Measurements from ENCODE around the gene SLC2A1.
"Not testable (repeated sequence)": the region's sequence is repeated elsewhere in the genome, so short reads cannot be mapped to it uniquely, and the experiment has no call there.

The SLC2A1 gene

GRCh38 chr1:42930178-42931107 is 28.2 kb downstream of the SLC2A1 start:
- no peak for FAIRE-seq

GRCh38 chr1:42929434-42930177 is 29.1 kb downstream of the SLC2A1 start:
- FAIRE-seq (no peak), DNase-seq (ENCODE audit: low spot score) (no peak)

More at GRCh38 chr1:42930178-42931107, 28.2 kb downstream of the SLC2A1 start:
- DNase-seq (ENCODE audit: low spot score), result no peak

- no peak for FAIRE-seq
- DNase-seq (ENCODE audit: low spot score), result no peak
Observed at GRCh38 chr1:42928859-42929258, 29.8 kb downstream of the SLC2A1 start.

- FAIRE-seq, result no peak
Observed at GRCh38 chr1:42927920-42928505, 30.7 kb downstream of the SLC2A1 start.

GRCh38 chr1:42927274-42927841 is 31.3 kb downstream of the SLC2A1 start:
- FAIRE-seq (no peak), DNase-seq (ENCODE audit: low spot score) (no peak)

More at GRCh38 chr1:42927920-42928505, 30.7 kb downstream of the SLC2A1 start:
- no peak for DNase-seq (ENCODE audit: low spot score)

GRCh38 chr1:42926879-42927242 is 31.8 kb downstream of the SLC2A1 start:
- no peak for FAIRE-seq

GRCh38 chr1:42926235-42926878 is 32.3 kb downstream of the SLC2A1 start:
- DNase-seq (ENCODE audit: low spot score) (no peak), FAIRE-seq (no peak)

More at GRCh38 chr1:42926879-42927242, 31.8 kb downstream of the SLC2A1 start:
- DNase-seq (ENCODE audit: low spot score), result no peak

- FAIRE-seq (no peak), DNase-seq (ENCODE audit: low spot score) (no peak)
Observed at GRCh38 chr1:42924851-42925760, 33.6 kb downstream of the SLC2A1 start.

- peak; percentile 83 for FAIRE-seq
- peak; percentile 87 for DNase-seq (ENCODE audit: low spot score)
Observed at GRCh38 chr1:42924082-42924850, 34.4 kb downstream of the SLC2A1 start.

- no peak for DNase-seq (ENCODE audit: low spot score)
- no peak for FAIRE-seq
Observed at GRCh38 chr1:42923367-42924081, 35.1 kb downstream of the SLC2A1 start.

- FAIRE-seq, result peak; percentile 79
- peak; percentile 80 for DNase-seq (ENCODE audit: low spot score)
Observed at GRCh38 chr1:42922687-42923366, 35.8 kb downstream of the SLC2A1 start.

GRCh38 chr1:42921769-42922168 is 36.9 kb downstream of the SLC2A1 start:
- no peak for DNase-seq (ENCODE audit: low spot score)

GRCh38 chr1:42919651-42920050 is 39.0 kb downstream of the SLC2A1 start:
- DNase-seq (ENCODE audit: low spot score); FAIRE-seq: not testable (repeated sequence)

More at GRCh38 chr1:42921769-42922168, 36.9 kb downstream of the SLC2A1 start:
- FAIRE-seq, result no peak

- FAIRE-seq (no peak), DNase-seq (ENCODE audit: low spot score) (no peak)
Observed at GRCh38 chr1:42917241-42917495, 41.5 kb downstream of the SLC2A1 start.

GRCh38 chr1:42915456-42915855 is 43.2 kb downstream of the SLC2A1 start:
- DNase-seq (ENCODE audit: low spot score) (no peak), FAIRE-seq (no peak)

GRCh38 chr1:42914092-42914627 is 44.5 kb downstream of the SLC2A1 start:
- DNase-seq (ENCODE audit: low spot score) (no peak), FAIRE-seq (no peak)

GRCh38 chr1:42913426-42914091 is 45.1 kb downstream of the SLC2A1 start:
- FAIRE-seq (peak; percentile 59), DNase-seq (ENCODE audit: low spot score) (peak; percentile 77)

Measured in RCC 7860 (cell line).